Thymus (tissue), 11 donors: ENCODE measurements around the gene WBP1L. TPM values are rescaled to one million over a fixed set of nuclear protein-coding genes. Genes with fewer than 3 reads are reported as not detected.
"Not testable (repeated sequence)": the region's sequence is repeated elsewhere in the genome, so short reads cannot be mapped to it uniquely, and the experiment has no call there.

Experiments
- DNase-seq, 9 donors: peaks; one replicate each; pipeline ENCODE4 v3.0.0-alpha.2; 2013; ENCODE audit warnings: low spot score in 9 of 9, low read depth in 6 of 9, missing footprints in 1 of 9
- H3K27ac ChIP-seq, 2 donors: one replicate each; pipeline ENCODE4 v1.5.1; 2013; ENCODE audit warnings: control low read depth in 1 of 2, low read depth in 1 of 2, low read length in 1 of 2, mild to moderate bottlenecking in 1 of 2, moderate library complexity in 1 of 2
- H3K27me3 ChIP-seq, 2 donors: one replicate each; pipeline ENCODE4 v1.5.1; 2013; ENCODE audit warnings: low read length in 1 of 2; ENCODE audit not compliant: control insufficient read depth in 2 of 2, insufficient read depth in 1 of 2
- H3K36me3 ChIP-seq, 2 donors: one replicate each; pipeline ENCODE4 v1.5.1; 2013; ENCODE audit warnings: low read length in 1 of 2, mild to moderate bottlenecking in 1 of 2, moderate library complexity in 1 of 2; ENCODE audit not compliant: control insufficient read depth in 2 of 2, insufficient read depth in 2 of 2
- H3K4me1 ChIP-seq, 2 donors: one replicate each; pipeline ENCODE4 v1.5.1; 2013; ENCODE audit warnings: low read length in 2 of 2; ENCODE audit not compliant: control insufficient read depth in 2 of 2, insufficient read depth in 2 of 2
- H3K4me3 ChIP-seq, 2 donors: one replicate each; pipeline ENCODE4 v1.5.1; 2013; ENCODE audit warnings: low read length in 2 of 2, control low read depth in 1 of 2, mild to moderate bottlenecking in 1 of 2
- H3K9me3 ChIP-seq, 2 donors: one replicate each; pipeline ENCODE4 v1.5.1; 2013; ENCODE audit warnings: low read length in 1 of 2, mild to moderate bottlenecking in 1 of 2; ENCODE audit not compliant: control insufficient read depth in 2 of 2, insufficient read depth in 1 of 2
- WGBS: extraction: QIAGEN DNeasy Blood & Tissue Kit; methylation state at CpG from one replicate; pipeline ENCODE4 v1.1.7; 2013; 5-methylcytosine and 5-hydroxymethylcytosine counted together
- polyA plus RNA-seq: library from polyadenylated mRNA; stranded (reverse); fragments of 200-250 nt; gene quantifications from one replicate; pipeline ENCODE4 v1.2.3, GENCODE V29; 2013
- total RNA-seq: library from RNA; stranded (reverse); fragments of 120-200 nt; gene quantifications from one replicate; pipeline ENCODE4 v1.2.4, GENCODE V29; 2013
- donor health status: healthy.

WBP1L gene
- total and polyA plus RNA-seq, 2 donors = 30.7 to 75.9 TPM

- H3K4me3 ChIP-seq, DNase-seq, H3K9me3 ChIP-seq, H3K27me3 ChIP-seq: not testable (repeated sequence)
- 95% methylated on average over 18 of the region's 18 CpGs for WGBS
- Histone ChIP-seq H3K4me1 (peaks cover 22 to 53% of the 10 kb centered on the region in 2 donors), H3K27ac (peak overlapping the region in 1 of 2 donors; percentile 49), H3K36me3 (peaks cover 3 to 14% of the 10 kb centered on the region in 2 donors)
Measured at GRCh38 chr10:102716900-102717565, 26.7 kb upstream of the WBP1L start.

GRCh38 chr10:102718220-102718619, 25.5 kb upstream of the WBP1L start:
- H3K4me1 ChIP-seq = peaks cover 22 to 52% of the 10 kb centered on the region in 2 donors
- H3K27me3 ChIP-seq = no peaks in the 10 kb centered on the region
- peak in 7 of 9 donors; percentile 34 to 87 (median 57) for DNase-seq
- H3K36me3 ChIP-seq = peaks cover 6 to 16% of the 10 kb centered on the region in 2 donors
- peaks cover 0 to 2% of the 10 kb centered on the region in 2 donors for H3K9me3 ChIP-seq
- peak overlapping the region; percentile 61 to 76 for H3K27ac ChIP-seq
- H3K4me3 ChIP-seq = peak overlapping the region; percentile 1 to 17
- 4% methylated on average over 3 of the region's 3 CpGs for WGBS

GRCh38 chr10:102720337-102720736, 23.4 kb upstream of the WBP1L start:
- no peaks in the 10 kb centered on the region for H3K27me3 ChIP-seq
- H3K36me3 ChIP-seq = peaks cover 10 to 23% of the 10 kb centered on the region in 2 donors
- WGBS = 98% methylated on average over 3 of the region's 3 CpGs
- H3K4me1 ChIP-seq = peaks cover 19 to 45% of the 10 kb centered on the region in 2 donors
- H3K27ac ChIP-seq = no peak overlapping the region
- no peak for DNase-seq
- no peak overlapping the region for H3K4me3 ChIP-seq
- H3K9me3 ChIP-seq = no peaks in the 10 kb centered on the region

- WGBS = 97% methylated on average over 6 of the region's 6 CpGs
Measured at GRCh38 chr10:102720775-102721301, 22.9 kb upstream of the WBP1L start.

GRCh38 chr10:102721954-102722353, 21.8 kb upstream of the WBP1L start:
- Histone ChIP-seq H3K36me3 (peaks cover 18 to 32% of the 10 kb centered on the region in 2 donors), H3K4me1 (peaks cover 14 to 31% of the 10 kb centered on the region in 2 donors), H3K9me3 (no peaks in the 10 kb centered on the region), H3K27ac (no peak overlapping the region), H3K4me3 (no peak overlapping the region), H3K27me3 (no peaks in the 10 kb centered on the region)
- 97% methylated on average over 4 of the region's 4 CpGs for WGBS
- no peak for DNase-seq

More at GRCh38 chr10:102720775-102721301, 22.9 kb upstream of the WBP1L start:
- H3K27me3 ChIP-seq = no peaks in the 10 kb centered on the region
- no peak overlapping the region for H3K4me3 ChIP-seq
- peaks cover 14 to 40% of the 10 kb centered on the region in 2 donors for H3K4me1 ChIP-seq
- H3K27ac ChIP-seq = no peak overlapping the region
- no peak for DNase-seq
- peaks cover 10 to 23% of the 10 kb centered on the region in 2 donors for H3K36me3 ChIP-seq
- no peaks in the 10 kb centered on the region for H3K9me3 ChIP-seq

GRCh38 chr10:102723989-102724388, 19.8 kb upstream of the WBP1L start:
- Histone ChIP-seq H3K4me3 (no peak overlapping the region), H3K9me3 (no peaks in the 10 kb centered on the region), H3K4me1 (peaks cover 0 to 14% of the 10 kb centered on the region in 2 donors), H3K27me3 (no peaks in the 10 kb centered on the region), H3K36me3 (peaks cover 33 to 45% of the 10 kb centered on the region in 2 donors), H3K27ac (no peak overlapping the region)
- 97% methylated on average over 4 of the region's 4 CpGs for WGBS
- DNase-seq = no peak

GRCh38 chr10:102726274-102726673, 17.5 kb upstream of the WBP1L start:
- H3K27me3 ChIP-seq = no peaks in the 10 kb centered on the region
- no peaks in the 10 kb centered on the region for H3K9me3 ChIP-seq
- H3K4me3 ChIP-seq = no peak overlapping the region
- H3K36me3 ChIP-seq = peaks cover 45 to 59% of the 10 kb centered on the region in 2 donors
- peaks cover 0 to 13% of the 10 kb centered on the region in 2 donors for H3K4me1 ChIP-seq
- DNase-seq = no peak
- H3K27ac ChIP-seq = no peak overlapping the region
- 65% methylated on average over 3 of the region's 3 CpGs for WGBS

- Histone ChIP-seq H3K27me3 (no peaks in the 10 kb centered on the region), H3K9me3 (no peaks in the 10 kb centered on the region), H3K36me3 (peaks cover 55 to 63% of the 10 kb centered on the region in 2 donors), H3K4me1 (peaks cover 0 to 9% of the 10 kb centered on the region in 2 donors), H3K27ac (no peak overlapping the region), H3K4me3 (no peak overlapping the region)
- 86% methylated on average over 13 of the region's 13 CpGs for WGBS
- DNase-seq = no peak
Measured at GRCh38 chr10:102727037-102727818, 16.5 kb upstream of the WBP1L start.
